CD4-positive, alpha-beta T cell treated with Interleukin-6 for 4 hours (primary cell): Measurements from ENCODE around the gene GTF2IRD1.
"Not testable (repeated sequence)": the region's sequence is repeated elsewhere in the genome, so short reads cannot be mapped to it uniquely, and the experiment has no call there.

Source experiments
- DNase-seq: peaks from one replicate; pipeline ENCODE4 v3.0.0-alpha.2; 2020; ENCODE audit warnings: mixed read lengths

The GTF2IRD1 gene

GRCh38 chr7:74606909-74607510, 153.3 kb downstream of the GTF2IRD1 start:
- DNase-seq, result no peak

DNA sequence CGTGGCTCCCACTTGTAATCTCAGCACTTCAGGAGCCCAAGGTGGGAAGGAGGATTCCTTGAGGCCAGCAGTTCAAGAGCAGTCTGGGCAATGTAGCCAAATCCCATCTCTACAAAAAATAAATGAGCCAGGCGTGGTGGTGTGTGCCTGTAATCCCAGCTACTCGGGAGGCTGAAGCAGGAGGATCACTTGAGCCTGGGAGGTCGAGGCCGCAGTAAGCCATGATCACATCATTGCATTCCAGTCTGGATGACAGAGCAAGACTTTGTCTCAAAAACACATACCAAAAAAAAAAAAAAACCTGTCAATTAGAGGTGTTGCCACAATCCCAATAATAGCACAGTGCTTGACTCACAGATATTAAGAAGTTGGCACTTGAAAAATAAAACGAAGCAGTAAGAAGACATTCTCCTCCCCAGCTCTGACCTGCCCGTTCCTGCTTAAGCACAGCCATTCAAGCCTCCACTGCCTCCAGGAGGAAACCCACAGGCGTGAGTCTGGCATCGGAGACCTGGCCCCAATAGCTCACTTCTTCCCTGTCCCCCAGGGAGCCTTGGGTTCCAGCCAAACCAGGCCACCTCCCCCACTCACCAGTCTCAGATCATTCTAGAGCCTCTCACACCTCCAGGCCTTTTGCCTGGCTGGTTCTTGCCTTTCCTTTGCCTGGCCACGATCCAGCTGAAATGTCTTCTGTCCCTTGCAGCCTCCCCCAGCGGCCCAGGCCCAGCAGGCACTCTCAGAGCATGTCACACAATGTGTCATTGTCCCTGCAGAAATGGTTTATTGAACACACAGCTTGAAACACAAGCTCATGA, 158.5 kb downstream of the GTF2IRD1 start:
- no peak for DNase-seq

DNA sequence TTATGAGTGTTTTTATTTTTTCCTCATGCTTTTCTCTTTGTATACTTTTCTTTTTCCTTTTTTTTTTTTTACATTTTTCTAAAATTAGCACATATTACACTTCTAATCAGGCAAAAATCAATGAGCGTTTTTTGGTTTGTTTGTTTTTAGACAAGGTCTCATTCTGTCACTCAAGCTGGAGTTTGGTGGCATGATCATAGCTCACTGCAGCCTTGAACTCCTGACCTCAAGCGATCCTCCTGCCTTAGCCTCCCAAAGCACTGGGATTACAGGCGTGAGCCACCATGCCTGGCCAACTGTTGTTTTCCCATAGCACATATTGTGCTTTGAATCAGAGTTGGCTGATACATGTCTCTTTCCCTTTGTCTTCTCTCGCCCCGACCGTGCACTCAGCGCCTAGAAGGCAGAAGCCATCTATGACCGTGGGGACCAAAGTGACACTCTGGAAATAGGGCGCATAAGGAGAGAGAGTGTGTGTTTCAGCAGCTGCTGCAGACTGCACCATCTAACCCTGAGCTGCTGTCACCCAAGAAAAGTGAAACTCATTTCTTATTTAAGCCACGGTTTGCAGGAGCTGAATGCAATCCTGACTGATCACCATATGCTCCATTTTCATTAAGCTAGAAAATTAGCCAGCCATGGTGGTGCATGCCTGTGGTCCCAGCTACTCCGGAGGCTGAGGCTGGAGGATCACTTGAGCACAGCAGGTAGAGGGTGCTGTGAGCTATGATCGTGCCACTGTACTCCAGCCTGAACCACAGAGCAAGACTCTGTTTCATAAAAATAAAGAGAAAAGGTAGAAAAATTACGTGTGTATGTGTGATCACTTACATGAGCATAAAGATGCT, 162.5 kb downstream of the GTF2IRD1 start:
- peak; percentile 38 for DNase-seq

- peak; percentile 77 for DNase-seq
These were observed 163.6 kb downstream of the GTF2IRD1 start for GRCh38 chr7:74617180-74617744.

DNA sequence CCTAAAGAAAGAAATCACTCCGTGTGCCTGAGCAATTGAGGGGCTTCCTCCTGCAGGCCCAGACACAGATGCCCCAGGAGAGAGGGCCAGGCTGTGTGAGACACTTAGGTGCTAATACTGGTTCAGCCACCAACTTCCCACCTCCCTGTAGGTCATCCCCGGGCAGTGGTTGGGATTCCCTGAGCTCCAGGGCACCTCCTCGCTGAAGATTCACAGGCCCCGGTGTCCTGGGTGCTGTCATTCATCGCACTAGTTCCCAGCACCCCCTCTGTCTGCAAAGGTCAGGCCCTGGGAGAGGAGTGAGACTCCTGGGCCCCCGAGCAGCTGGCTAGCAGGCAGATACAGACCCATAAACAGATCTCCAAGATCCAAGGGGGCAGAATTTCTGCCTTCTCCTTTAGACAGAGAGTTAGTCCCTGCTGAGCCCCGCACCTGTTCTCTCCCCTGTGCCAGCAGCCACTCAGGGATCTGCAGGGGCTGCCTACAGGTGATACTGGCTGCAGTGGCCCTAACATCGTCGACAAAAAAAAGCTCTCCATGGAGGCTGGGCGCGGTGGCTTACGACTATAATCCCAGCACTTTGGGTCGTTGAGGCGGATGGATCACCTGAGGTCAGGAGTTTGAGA, 165.6 kb downstream of the GTF2IRD1 start:
- DNase-seq, result no peak

DNA sequence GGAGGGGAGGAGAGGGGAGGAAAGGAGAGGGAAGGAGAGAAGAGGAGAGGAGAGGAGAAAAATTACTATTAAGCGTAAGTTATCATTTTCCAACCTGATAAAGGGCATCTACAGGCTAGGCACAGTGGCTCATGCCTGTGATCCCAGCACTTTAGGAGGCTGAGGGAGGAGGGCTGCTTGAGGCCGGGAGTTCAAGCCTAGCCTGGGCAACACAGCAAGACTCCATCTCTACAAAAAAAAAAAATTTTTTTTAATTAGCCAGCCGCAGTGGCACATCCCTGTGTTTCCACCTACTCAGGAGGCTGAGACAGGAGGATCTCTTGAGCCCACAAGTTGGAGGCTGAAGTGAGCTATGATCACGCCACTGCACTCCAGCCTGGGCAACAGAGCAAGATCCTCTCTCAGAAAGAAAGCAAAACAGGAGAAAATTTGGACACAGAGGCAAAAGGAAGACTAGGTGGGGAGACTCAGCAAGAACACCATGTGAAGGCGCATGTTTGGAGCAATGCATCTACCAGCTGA, 168.6 kb downstream of the GTF2IRD1 start:
- DNase-seq, result no peak

GRCh38 chr7:74623135-74623534, 169.4 kb downstream of the GTF2IRD1 start:
- DNase-seq, result no peak

DNA sequence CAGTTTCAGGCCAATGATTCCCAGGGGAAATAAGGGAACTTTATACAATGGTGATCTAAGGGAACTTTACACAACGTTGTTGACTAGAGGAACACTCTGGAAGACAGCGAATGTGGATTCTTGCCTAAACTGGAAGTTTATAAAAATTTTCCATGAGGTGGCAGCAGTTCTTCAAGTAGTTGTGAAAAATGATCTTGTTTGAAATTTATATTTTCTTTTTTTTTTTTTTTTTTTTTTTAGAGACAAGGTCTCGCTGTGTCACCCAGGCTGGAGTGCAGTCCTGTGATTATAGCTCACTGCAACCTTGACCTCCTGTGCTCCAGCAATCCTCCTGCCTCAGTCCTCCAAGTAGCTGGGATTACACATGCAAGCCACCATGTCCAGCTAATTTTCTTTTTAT, 171.7 kb downstream of the GTF2IRD1 start:
- no peak for DNase-seq

GRCh38 chr7:74627661-74628411, 174.1 kb downstream of the GTF2IRD1 start:
- no peak for DNase-seq

- DNase-seq, result no peak
These were observed 178.8 kb downstream of the GTF2IRD1 start for GRCh38 chr7:74632505-74632904.

GRCh38 chr7:74633451-74633921, 179.8 kb downstream of the GTF2IRD1 start:
- no peak for DNase-seq

DNA sequence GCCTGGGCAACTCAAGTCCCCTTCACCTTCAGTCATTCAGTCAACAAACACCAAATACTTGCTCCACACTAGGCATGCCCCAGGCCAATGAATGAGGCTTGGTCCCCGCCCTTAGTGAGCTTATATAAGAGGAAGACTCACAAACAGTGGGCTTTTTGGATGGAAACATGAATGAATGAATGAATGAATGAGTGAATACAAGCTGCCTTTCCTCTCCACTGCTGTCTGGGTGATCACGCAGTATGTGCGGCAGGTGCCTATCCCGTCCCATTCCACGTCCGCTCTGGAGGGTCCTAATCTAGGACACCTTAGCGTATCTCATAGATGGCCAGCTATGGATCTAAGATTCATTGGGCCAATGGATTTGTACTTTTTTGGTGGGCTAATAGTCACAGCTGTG, 184.0 kb downstream of the GTF2IRD1 start:
- no peak for DNase-seq

DNA sequence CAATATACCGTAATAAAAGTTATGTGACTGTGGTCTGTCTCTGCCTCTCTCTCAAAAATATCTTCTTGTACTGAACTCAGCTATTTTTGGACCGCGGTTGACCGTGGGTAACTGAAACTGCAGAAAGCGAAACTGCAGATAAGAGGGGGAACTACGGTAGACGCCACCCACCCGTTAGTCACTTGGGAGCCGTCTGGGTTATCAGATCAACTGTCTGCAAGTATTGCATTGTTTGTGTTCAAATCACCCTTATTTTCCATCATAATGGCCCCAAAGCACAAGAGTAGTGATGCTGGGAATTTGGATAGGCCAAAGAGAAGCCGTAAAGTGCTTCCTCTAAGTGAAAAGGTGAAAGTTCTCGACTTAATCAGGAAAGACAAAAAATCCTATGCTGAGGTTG, 196.3 kb downstream of the GTF2IRD1 start:
- peak; percentile 86 for DNase-seq

- DNase-seq, result peak; percentile 34
These were observed 196.9 kb downstream of the GTF2IRD1 start for GRCh38 chr7:74650493-74651132.

GRCh38 chr7:74651133-74651504, 197.4 kb downstream of the GTF2IRD1 start:
- DNase-seq, result not testable (repeated sequence)
